ENCODE results near the gene CYP26B1. TPM values are rescaled to one million over a fixed set of nuclear protein-coding genes. Genes with fewer than 3 reads are reported as not detected.

CYP26B1 gene
- total RNA-seq, 1 experiment from 2014 or later = 0.42 TPM

DNA sequence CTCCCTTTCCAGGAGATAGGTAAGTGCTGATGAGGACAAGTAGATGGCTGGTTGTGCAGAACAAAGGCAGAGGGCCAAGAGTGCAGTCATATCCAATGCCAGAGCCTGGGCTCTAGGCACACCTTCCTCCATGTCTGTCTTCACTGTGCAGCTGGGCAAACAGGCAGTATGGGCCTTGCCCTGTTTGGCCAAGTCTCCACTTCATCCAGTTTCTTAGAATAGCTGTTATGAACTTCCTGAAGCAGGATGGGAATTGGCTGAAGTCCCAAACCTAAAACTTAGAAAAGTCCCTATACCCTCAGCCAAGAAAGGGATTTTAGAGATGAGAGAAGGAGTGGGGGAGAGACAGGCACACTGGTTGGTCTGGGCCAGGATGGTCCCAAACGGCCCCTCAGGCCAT lies 37.5 kb upstream of the CYP26B1 start:
- POLR2A ChIA-PET = no interaction called here
- H3K27me3 Mint-ChIP-seq (ENCODE audit: low read depth) = no peaks in the 10 kb centered on the region
- DNase-seq (ENCODE audit: low spot score) (no peak), ATAC-seq (no peak)
- H3K4me1 Mint-ChIP-seq = peaks cover 15% of the 10 kb centered on the region
- TF ChIP-seq RORB (CRISPR knock-in tag; IDR thresholded peaks at IDR 0.05) (no peak), CBFB (CRISPR knock-in tag; IDR thresholded peaks at IDR 0.05; ENCODE audit: low read depth) (no peak), ZBTB21 (CRISPR knock-in tag; IDR thresholded peaks at IDR 0.05; ENCODE audit: borderline replicate concordance) (no peak), EMX1 (CRISPR knock-in tag; IDR thresholded peaks at IDR 0.05) (no peak), OVOL2 (CRISPR knock-in tag; IDR thresholded peaks at IDR 0.05; ENCODE audit: borderline replicate concordance) (no peak), IRF2 (CRISPR knock-in tag; IDR thresholded peaks at IDR 0.05; ENCODE audit: borderline replicate concordance, low read depth) (no peak), FOXJ3 (CRISPR knock-in tag; IDR thresholded peaks at IDR 0.05; ENCODE audit: borderline replicate concordance) (no peak), ETV6 (CRISPR knock-in tag; IDR thresholded peaks at IDR 0.05) (no peak)
- TF ChIP-seq, protein P1, sequence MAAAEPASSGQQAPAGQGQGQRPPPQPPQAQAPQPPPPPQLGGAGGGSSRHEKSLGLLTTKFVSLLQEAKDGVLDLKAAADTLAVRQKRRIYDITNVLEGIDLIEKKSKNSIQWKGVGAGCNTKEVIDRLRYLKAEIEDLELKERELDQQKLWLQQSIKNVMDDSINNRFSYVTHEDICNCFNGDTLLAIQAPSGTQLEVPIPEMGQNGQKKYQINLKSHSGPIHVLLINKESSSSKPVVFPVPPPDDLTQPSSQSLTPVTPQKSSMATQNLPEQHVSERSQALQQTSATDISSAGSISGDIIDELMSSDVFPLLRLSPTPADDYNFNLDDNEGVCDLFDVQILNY (CRISPR knock-in tag; IDR thresholded peaks at IDR 0.05) = no peak
- TF ChIP-seq, protein P2, sequence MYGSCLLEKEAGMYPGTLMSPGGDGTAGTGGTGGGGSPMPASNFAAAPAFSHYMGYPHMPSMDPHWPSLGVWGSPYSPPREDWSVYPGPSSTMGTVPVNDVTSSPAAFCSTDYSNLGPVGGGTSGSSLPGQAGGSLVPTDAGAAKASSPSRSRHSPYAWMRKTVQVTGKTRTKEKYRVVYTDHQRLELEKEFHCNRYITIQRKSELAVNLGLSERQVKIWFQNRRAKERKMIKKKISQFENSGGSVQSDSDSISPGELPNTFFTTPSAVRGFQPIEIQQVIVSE (CRISPR knock-in tag; IDR thresholded peaks at IDR 0.05; ENCODE audit: borderline replicate concordance) = no peak
- TF ChIP-seq, protein P3, sequence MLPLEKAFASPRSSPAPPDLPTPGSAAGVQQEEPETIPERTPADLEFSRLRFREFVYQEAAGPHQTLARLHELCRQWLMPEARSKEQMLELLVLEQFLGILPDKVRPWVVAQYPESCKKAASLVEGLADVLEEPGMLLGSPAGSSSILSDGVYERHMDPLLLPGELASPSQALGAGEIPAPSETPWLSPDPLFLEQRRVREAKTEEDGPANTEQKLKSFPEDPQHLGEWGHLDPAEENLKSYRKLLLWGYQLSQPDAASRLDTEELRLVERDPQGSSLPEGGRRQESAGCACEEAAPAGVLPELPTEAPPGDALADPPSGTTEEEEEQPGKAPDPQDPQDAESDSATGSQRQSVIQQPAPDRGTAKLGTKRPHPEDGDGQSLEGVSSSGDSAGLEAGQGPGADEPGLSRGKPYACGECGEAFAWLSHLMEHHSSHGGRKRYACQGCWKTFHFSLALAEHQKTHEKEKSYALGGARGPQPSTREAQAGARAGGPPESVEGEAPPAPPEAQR (CRISPR knock-in tag; IDR thresholded peaks at IDR 0.05) = no peak
- TF ChIP-seq, protein P4, sequence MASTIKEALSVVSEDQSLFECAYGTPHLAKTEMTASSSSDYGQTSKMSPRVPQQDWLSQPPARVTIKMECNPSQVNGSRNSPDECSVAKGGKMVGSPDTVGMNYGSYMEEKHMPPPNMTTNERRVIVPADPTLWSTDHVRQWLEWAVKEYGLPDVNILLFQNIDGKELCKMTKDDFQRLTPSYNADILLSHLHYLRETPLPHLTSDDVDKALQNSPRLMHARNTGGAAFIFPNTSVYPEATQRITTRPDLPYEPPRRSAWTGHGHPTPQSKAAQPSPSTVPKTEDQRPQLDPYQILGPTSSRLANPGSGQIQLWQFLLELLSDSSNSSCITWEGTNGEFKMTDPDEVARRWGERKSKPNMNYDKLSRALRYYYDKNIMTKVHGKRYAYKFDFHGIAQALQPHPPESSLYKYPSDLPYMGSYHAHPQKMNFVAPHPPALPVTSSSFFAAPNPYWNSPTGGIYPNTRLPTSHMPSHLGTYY (CRISPR knock-in tag; IDR thresholded peaks at IDR 0.05) = no peak
- TF ChIP-seq, protein P5, sequence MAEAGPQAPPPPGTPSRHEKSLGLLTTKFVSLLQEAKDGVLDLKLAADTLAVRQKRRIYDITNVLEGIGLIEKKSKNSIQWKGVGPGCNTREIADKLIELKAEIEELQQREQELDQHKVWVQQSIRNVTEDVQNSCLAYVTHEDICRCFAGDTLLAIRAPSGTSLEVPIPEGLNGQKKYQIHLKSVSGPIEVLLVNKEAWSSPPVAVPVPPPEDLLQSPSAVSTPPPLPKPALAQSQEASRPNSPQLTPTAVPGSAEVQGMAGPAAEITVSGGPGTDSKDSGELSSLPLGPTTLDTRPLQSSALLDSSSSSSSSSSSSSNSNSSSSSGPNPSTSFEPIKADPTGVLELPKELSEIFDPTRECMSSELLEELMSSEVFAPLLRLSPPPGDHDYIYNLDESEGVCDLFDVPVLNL (CRISPR knock-in tag; IDR thresholded peaks at IDR 0.05; ENCODE audit: borderline replicate concordance, low read depth) = no peak
- H3K36me3 Mint-ChIP-seq = no peaks in the 10 kb centered on the region
- peaks cover 3% of the 10 kb centered on the region; the same call in 1 of the 2 replicates for H3K9me3 Mint-ChIP-seq
- H3K4me3 Mint-ChIP-seq = no peak overlapping the region
- CTCF ChIA-PET = no interaction called here
- no peak overlapping the region for H3K27ac Mint-ChIP-seq

DNA sequence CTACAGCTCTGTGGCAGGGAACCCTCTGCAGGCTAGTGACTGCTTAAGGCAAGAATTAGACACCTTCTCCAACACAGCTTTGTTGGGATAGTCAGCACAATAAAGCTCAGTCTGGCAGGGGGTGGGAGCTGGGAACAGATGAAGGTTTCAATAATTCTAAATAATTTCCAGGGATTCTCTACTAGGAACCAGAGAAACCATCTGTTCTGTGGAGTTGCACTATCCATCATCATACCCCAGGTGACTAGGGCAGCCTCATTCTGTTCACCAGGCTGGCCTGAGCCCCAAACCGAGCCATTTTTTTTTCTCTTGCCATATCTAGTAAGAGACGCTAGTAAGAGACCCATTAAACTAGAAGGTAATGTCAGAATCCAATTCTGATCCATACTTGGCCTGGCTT lies 35.8 kb upstream of the CYP26B1 start:
- Mint-ChIP-seq H3K9me3 (peaks cover 3% of the 10 kb centered on the region; the same call in 1 of the 2 replicates), H3K4me1 (peaks cover 15% of the 10 kb centered on the region), H3K27me3 (ENCODE audit: low read depth) (no peaks in the 10 kb centered on the region), H3K4me3 (no peak overlapping the region), H3K27ac (no peak overlapping the region), H3K36me3 (0 out of 2 replicates have a peak, but pooled peaks cover 2% of the 10 kb centered on the region)
- DNase-seq (ENCODE audit: low spot score) (no peak), ATAC-seq (no peak)
- ChIA-PET POLR2A (no interaction called here), CTCF (no interaction called here)
- no peak for TF ChIP-seq JAZF1 (CRISPR knock-in tag; IDR thresholded peaks at IDR 0.05)
- no peak for TF ChIP-seq NR1H2 (CRISPR knock-in tag; IDR thresholded peaks at IDR 0.05)
- TF ChIP-seq, protein P1 (CRISPR knock-in tag; IDR thresholded peaks at IDR 0.05) = no peak
- TF ChIP-seq, protein P4 (CRISPR knock-in tag; IDR thresholded peaks at IDR 0.05) = no peak
- TF ChIP-seq JUN (CRISPR knock-in tag; IDR thresholded peaks at IDR 0.05) = no peak
- TF ChIP-seq ATF1 (CRISPR knock-in tag; IDR thresholded peaks at IDR 0.05) = no peak
- no peak for TF ChIP-seq ZNF396 (CRISPR knock-in tag; IDR thresholded peaks at IDR 0.05; ENCODE audit: borderline replicate concordance)
- TF ChIP-seq, protein P6, sequence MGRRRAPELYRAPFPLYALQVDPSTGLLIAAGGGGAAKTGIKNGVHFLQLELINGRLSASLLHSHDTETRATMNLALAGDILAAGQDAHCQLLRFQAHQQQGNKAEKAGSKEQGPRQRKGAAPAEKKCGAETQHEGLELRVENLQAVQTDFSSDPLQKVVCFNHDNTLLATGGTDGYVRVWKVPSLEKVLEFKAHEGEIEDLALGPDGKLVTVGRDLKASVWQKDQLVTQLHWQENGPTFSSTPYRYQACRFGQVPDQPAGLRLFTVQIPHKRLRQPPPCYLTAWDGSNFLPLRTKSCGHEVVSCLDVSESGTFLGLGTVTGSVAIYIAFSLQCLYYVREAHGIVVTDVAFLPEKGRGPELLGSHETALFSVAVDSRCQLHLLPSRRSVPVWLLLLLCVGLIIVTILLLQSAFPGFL (CRISPR knock-in tag; IDR thresholded peaks at IDR 0.05; ENCODE audit: borderline replicate concordance) = no peak
- TF ChIP-seq, protein P7, sequence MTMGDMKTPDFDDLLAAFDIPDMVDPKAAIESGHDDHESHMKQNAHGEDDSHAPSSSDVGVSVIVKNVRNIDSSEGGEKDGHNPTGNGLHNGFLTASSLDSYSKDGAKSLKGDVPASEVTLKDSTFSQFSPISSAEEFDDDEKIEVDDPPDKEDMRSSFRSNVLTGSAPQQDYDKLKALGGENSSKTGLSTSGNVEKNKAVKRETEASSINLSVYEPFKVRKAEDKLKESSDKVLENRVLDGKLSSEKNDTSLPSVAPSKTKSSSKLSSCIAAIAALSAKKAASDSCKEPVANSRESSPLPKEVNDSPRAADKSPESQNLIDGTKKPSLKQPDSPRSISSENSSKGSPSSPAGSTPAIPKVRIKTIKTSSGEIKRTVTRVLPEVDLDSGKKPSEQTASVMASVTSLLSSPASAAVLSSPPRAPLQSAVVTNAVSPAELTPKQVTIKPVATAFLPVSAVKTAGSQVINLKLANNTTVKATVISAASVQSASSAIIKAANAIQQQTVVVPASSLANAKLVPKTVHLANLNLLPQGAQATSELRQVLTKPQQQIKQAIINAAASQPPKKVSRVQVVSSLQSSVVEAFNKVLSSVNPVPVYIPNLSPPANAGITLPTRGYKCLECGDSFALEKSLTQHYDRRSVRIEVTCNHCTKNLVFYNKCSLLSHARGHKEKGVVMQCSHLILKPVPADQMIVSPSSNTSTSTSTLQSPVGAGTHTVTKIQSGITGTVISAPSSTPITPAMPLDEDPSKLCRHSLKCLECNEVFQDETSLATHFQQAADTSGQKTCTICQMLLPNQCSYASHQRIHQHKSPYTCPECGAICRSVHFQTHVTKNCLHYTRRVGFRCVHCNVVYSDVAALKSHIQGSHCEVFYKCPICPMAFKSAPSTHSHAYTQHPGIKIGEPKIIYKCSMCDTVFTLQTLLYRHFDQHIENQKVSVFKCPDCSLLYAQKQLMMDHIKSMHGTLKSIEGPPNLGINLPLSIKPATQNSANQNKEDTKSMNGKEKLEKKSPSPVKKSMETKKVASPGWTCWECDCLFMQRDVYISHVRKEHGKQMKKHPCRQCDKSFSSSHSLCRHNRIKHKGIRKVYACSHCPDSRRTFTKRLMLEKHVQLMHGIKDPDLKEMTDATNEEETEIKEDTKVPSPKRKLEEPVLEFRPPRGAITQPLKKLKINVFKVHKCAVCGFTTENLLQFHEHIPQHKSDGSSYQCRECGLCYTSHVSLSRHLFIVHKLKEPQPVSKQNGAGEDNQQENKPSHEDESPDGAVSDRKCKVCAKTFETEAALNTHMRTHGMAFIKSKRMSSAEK (CRISPR knock-in tag; IDR thresholded peaks at IDR 0.05; ENCODE audit: borderline replicate concordance) = no peak
- TF ChIP-seq, protein P2 (CRISPR knock-in tag; IDR thresholded peaks at IDR 0.05; ENCODE audit: borderline replicate concordance) = no peak

All from WTC11 (cell line).